Fibroblast of skin of left quadriceps (primary cell): ENCODE data around the gene TIMP3.
"Not testable (repeated sequence)": the region's sequence is repeated elsewhere in the genome, so short reads cannot be mapped to it uniquely, and the experiment has no call there.

ENCODE experiments used
- DNase-seq, 2 experiments: peaks; one replicate each; pipeline ENCODE4 v3.0.0-alpha.2; 2013; ENCODE audit warnings: low read depth in 2 of 2

The TIMP3 gene

GRCh38 chr22:32801537-32802236 is at the start of gene TIMP3:
TSS of gene TIMP3 (plus strand) at chr22:32801705. CDS start at chr22:32802002, 297 bp downstream.
- peak; percentile 68 to 76 for DNase-seq

DNA sequence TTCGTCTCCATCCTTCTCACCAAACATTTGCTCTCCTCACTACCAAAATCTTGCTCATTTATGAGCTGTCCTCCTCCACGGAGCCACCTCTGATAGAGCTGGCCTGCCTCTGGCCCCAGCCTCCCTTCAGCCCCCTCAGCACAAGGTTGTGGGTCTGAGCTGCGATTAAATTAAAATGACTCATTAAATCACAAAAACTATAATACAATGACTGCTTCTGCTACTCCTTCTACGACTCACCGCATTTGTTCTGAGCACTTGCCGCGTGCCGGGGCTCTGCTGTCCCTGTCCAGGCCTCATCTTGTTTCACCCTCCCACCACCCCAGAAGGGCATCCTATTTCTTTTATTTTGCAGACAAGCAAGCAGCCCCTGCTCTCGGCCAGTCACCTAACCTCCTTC is 49.2 kb upstream of the TIMP3 start:
- no peak for DNase-seq

DNA sequence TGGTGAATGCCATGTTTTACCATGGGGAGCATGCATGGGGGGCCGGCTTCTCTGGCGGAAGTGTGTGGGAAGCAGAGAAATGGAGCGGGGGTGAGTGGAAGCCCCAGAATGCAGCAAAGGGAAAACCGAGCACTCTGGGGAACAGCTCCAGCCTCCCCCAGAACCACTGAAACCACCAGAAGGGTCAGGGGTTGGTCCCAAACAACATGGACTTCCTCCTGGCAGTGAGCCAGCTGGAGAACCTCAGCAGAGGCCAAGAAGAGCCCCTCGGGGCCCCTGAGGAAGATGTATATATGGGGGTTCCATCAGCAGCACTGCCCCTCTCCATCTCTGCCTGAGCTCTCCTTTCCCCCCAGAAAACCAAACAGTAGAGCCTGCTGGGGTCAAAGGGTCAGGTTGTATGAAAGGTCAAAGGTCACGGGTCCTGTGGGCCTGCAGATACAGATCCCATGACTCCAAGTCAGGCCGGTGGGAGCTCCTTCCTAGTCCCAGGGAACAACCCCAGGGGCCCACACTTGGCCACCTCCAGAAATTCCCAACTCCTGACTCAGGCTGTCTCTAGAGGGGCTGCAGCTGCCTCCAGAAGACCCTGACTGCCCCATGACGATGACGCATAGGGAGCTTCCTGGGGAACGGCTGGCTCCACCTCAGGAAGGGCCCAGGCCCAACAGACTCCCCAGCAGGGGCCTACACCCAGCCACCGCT is 48.5 kb upstream of the TIMP3 start:
- no peak for DNase-seq

DNA sequence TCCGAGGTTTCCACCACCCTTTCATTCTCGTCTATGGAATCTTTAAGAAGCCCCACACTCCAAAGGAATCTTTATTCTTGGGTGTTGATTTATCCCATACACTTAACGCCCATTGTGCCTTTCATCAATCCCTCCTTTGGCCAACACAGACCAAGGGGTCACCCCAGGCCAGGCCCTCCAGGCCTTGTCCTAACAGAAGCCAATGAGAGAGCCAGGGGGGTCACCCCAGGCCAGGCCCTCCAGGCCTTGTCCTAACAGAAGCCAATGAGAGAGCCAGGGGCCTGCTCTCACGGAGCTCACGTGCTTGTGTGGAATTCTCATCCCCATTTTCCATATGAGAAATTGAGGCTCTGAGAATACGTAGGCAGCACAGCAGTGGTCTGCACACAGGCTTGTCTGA is 47.9 kb upstream of the TIMP3 start:
- DNase-seq = no peak

- no peak for DNase-seq
Measured at GRCh38 chr22:32754413-32755041, 47.0 kb upstream of the TIMP3 start.

DNA sequence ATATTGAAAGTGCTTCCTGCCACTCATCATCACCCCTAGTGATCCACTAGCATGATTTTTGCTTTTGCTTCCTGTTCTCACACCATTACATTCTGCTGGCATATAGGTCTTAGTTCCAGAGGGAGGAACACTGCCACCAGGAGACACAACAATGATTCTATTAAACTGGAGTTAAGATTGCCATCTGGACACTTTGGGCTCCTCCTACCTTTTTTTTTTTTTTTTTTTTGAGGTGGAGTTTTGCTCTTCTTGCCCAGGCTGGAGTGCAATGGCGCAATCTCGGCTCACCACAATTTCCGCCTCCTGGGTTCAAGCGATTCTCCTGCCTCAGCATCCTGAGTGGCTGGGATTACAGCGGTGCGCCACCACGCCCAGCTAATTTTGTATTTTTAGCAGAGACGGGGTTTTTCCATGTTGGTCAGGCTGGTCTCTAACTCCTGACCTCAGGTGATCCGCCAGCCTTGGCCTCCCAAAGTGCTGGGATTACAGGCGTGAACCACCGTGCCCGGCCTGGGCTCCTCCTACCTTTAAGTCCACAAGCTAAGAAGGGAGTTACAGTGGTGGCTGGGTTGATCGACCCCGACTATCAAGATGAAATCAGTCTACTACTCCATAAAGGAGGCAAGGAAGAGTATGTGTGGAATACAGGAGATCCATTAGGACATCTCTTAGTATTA is 44.3 kb upstream of the TIMP3 start:
- not testable (repeated sequence) for DNase-seq

- no peak for DNase-seq
Measured at GRCh38 chr22:32758866-32759385, 42.6 kb upstream of the TIMP3 start.

DNA sequence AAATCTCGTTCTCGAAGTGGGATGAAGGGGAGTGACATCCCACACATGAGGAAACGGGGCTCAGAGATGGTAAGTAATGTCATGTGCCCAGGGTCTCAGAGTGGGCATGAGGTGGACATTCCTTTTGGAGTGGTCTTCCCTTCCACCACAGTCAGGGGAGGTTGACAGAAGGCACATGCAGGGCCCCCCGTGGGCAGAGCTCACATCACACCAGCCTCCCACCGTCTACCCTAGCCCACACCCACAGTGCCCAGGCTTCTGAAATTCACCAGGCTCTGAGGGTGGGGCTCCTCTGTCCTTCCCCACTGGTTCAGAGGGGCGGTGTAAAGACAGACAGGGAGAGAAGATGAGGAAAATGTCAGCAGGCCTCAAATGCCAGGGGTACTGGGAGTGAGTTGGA is 41.1 kb upstream of the TIMP3 start:
- no peak for DNase-seq

GRCh38 chr22:32760815-32761214 is 40.7 kb upstream of the TIMP3 start:
- no peak for DNase-seq

GRCh38 chr22:32761251-32761903 is 40.1 kb upstream of the TIMP3 start:
- DNase-seq = no peak

GRCh38 chr22:32764330-32765131 is 37.0 kb upstream of the TIMP3 start:
- DNase-seq = peak; percentile 48 to 57

- no peak for DNase-seq
Measured at GRCh38 chr22:32765132-32765618, 36.3 kb upstream of the TIMP3 start.

DNA sequence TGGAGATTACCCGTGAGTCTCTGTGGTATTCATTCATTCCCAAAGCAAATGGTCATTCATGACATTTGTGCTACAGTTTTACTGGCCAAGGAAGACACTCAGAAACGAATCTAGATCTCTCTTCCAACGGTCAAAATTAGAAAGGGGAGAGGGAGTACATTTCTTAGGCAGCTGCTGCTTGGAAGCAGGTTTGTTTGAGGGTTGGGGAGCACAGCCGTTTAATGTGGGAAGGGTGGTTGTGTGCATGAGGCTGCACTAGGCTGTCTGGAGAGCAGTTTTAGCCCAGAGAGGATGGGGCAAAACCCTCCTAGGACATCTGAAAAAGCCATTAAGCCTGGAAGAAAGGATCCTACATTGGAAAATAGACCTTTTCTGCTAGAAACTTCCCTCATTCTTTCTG is 29.7 kb upstream of the TIMP3 start:
- no peak for DNase-seq

DNA sequence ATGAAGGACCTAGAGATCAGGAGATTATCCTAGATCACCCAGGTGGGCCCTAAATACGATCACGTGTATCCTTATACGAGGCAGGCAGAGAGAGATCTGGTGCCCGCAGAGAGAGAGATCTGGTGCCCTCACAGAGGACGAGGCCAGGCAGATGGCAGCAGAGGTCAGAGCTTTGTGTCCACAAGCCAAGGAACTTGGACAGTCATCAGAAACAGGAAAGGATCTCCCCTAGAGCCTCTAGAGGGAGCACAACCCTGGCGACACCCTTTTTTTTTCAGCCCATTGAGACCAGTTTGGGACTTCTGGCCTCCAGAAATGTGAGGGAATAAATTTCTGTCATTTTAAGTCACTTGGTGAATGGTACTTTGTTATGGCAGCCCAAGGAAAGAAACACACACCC is 25.5 kb upstream of the TIMP3 start:
- DNase-seq = no peak

DNA sequence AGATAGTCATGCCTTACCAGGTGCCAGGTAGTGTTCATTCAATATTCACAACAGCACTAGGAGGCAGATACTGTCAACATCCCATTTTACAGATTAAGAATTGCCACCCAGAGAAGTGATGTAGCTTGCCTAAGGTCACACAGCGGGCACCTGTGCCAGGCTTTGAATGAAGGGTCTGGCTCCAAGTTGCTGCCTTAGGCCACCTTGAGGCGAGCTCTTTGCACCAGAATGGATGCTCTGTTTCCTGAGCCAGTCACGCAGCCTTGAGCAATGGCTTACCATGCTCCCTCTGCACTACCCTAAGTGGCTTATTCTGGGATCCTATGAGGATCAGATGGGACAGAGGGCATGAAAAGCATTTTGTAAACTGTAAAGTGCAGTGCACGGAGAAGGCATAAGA is 25.1 kb upstream of the TIMP3 start:
- DNase-seq = no peak

GRCh38 chr22:32776802-32777201 is 24.7 kb upstream of the TIMP3 start:
- no peak for DNase-seq

- no peak for DNase-seq
Measured at GRCh38 chr22:32777987-32778386, 23.5 kb upstream of the TIMP3 start.

DNA sequence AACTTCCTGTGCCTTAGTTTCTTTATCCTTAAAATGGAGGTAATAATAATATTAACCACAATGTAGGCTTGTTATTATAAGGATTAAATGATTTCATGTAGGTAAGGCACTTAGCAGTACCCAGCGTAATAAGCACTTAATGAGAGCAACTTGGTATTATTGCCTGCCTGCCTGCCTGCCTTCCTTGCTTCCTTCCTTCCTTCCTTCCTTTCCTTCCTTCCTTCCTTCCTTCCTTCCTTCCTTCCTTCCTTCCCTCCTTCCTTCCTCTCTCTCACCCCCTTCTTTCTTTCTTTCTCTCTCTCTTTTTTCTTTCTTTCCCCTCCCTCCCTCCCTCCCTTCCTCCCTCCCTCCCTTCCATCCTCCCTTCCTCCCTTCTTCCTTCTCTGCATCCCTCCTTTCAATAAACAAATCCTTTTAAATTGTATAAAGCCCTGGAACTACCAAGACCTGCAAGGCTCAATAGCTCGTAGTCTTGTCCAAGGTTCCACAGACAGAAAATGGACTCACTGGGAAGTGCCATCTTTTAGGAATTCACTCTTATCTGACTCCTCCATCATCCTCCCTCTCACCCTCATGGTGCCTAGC is 20.7 kb upstream of the TIMP3 start:
- DNase-seq = no peak

- no peak for DNase-seq
Measured at GRCh38 chr22:32781695-32782094, 19.8 kb upstream of the TIMP3 start.

DNA sequence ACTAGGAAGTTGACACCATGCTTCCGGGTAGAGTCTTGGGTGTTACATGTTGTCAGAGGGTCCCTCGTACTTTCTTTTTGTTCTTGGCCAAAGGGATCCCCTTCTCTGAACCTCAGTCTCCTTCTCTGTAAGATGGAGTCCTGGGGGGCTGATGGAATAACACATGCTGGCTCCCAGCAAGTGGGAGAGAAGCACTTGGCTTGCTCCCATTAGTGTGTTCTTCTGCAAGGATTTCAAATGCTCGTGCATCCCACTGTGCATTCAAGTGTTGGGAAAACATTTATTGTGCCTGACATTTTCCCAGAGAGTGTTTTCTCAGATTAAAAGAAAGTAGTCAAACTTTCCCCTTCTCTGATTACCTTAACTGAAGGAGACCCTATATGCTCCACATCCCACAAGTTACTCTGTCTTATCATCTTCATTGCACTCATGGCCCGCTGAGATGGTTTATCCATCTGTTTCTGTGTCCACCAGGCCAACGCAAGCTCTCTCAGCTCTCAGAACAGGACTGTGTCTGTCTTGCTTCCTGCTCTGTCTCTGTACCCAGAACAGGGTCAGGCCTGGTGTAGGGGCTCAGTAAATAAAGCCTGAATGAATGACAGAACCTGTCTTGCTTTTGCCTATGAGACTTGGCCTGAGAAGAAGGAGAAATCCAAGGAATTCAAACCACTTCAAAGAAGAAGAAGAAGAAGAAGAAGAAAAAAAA is 16.0 kb upstream of the TIMP3 start:
- DNase-seq = no peak
